GM19397 (cell line): ENCODE measurements around the gene YPEL4.

ENCODE experiments used
- ATAC-seq: cut with Tn5 transposase; IDR thresholded peaks from one replicate; pipeline ENCODE4 v1.9.1; 2021; ENCODE audit warnings: mild to moderate bottlenecking, moderate library complexity; ENCODE audit not compliant: unreplicated experiment

YPEL4 gene

GRCh38 chr11:57634311-57634710 is 15.4 kb downstream of the YPEL4 start:
- no peak for ATAC-seq

GRCh38 chr11:57633394-57634070 is 16.2 kb downstream of the YPEL4 start:
- ATAC-seq, result no peak

- no peak for ATAC-seq
Observed at GRCh38 chr11:57632116-57632515, 17.6 kb downstream of the YPEL4 start.

GRCh38 chr11:57630171-57630570 is 19.5 kb downstream of the YPEL4 start:
- no peak for ATAC-seq

- no peak for ATAC-seq
Observed at GRCh38 chr11:57626895-57627294, 22.8 kb downstream of the YPEL4 start.

- ATAC-seq, result no peak
Observed at GRCh38 chr11:57624864-57625263, 24.8 kb downstream of the YPEL4 start.

- ATAC-seq, result no peak
Observed at GRCh38 chr11:57622263-57622662, 27.4 kb downstream of the YPEL4 start.

GRCh38 chr11:57620467-57620866 is 29.2 kb downstream of the YPEL4 start:
- ATAC-seq, result no peak

GRCh38 chr11:57619331-57619730 is 30.4 kb downstream of the YPEL4 start:
- ATAC-seq, result no peak

- ATAC-seq, result no peak
Observed at GRCh38 chr11:57618438-57618837, 31.3 kb downstream of the YPEL4 start.

GRCh38 chr11:57616595-57616994 is 33.1 kb downstream of the YPEL4 start:
- ATAC-seq, result no peak

- no peak for ATAC-seq
Observed at GRCh38 chr11:57615308-57615707, 34.4 kb downstream of the YPEL4 start.

GRCh38 chr11:57614234-57614772 is 35.4 kb downstream of the YPEL4 start:
- ATAC-seq, result no peak

- no peak for ATAC-seq
Observed at GRCh38 chr11:57610170-57610569, 39.5 kb downstream of the YPEL4 start.

GRCh38 chr11:57605028-57605420 is 44.7 kb downstream of the YPEL4 start:
- ATAC-seq, result no peak

- no peak for ATAC-seq
Observed at GRCh38 chr11:57604296-57605027, 45.2 kb downstream of the YPEL4 start.

GRCh38 chr11:57601297-57601696 is 48.4 kb downstream of the YPEL4 start:
- no peak for ATAC-seq

GRCh38 chr11:57599381-57599780 is 50.3 kb downstream of the YPEL4 start:
- no peak for ATAC-seq

- no peak for ATAC-seq
Observed at GRCh38 chr11:57598831-57599155, 50.9 kb downstream of the YPEL4 start.

GRCh38 chr11:57597916-57598830 is 51.5 kb downstream of the YPEL4 start:
- no peak for ATAC-seq

- ATAC-seq, result no peak
Observed at GRCh38 chr11:57597461-57597915, 52.2 kb downstream of the YPEL4 start, which contains the start of gene SERPING1. Gene SERPING1, plus strand, starts transcription at chr11:57597685. Its CDS starts 586 bp downstream, at chr11:57598271.
